Measurements from ENCODE around the gene TMEM129. TPM values are rescaled to one million over a fixed set of nuclear protein-coding genes. Genes with fewer than 3 reads are reported as not detected.

The TMEM129 gene
- total and polyA plus RNA-seq, 10 of the 15 experiments (the other 5 are each of a cell fraction or from before 2014, with no cell fraction given): 0.19 to 24.9 (median 13.2) TPM

DNA sequence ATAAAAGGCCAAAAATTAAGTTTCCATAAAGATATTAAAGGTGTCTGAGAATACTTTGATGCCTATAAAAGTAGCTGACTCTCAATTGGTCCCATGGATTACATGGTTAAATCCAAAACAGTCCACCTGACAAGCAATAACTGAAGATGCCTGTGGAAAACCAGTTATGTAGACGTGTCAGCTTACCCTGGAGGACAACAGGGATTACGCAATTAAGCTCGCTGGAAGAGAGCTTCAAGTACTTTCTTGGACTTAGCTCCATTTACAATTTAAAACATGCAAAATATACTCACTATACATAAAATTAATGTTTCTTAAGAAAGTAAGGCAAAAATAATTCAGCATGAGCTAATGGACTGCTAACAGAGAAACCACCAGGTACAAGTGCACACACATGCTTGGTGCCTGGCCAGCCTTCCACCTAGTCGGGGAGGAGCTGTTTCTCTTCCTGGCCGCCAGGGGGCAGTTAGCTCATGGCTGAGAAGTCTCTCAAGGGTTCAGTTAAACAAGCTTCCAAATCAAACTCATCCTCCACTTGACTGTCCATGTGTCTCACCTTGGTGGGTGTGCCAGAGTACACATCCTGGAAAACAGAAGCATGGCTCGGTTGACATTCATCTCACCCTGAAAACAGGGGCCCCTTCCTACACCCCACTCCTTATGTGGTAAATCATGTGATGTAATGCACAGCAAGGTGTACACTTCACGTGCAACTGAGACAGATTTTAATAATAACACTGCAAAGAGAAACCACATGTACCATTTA is 27.8 kb downstream of the TMEM129 start (continued):
- TF ChIP-seq ZNF384 (IDR thresholded peaks at IDR 0.05; ENCODE audit: borderline replicate concordance, low read depth, low read length) (no peak), SMARCA5 (IDR thresholded peaks at IDR 0.05) (peak; percentile 94), RB1 (IDR thresholded peaks at IDR 0.05; ENCODE audit: borderline replicate concordance) (0 out of 2 replicates have a peak, but pooled peaks have one; percentile 45), PKNOX1 (IDR thresholded peaks at IDR 0.05) (no peak), BHLHE40 (IDR thresholded peaks at IDR 0.05; ENCODE audit: borderline replicate concordance in 1 of 2, low read depth in 2 of 2, low read length in 1 of 2) (peak in 1 of 2 experiments; percentile 41; a peak in 2 of 4 replicates), SP1 (IDR thresholded peaks at IDR 0.05; ENCODE audit: low read depth, low read length) (no peak)
- TF ChIP-seq, protein P1, sequence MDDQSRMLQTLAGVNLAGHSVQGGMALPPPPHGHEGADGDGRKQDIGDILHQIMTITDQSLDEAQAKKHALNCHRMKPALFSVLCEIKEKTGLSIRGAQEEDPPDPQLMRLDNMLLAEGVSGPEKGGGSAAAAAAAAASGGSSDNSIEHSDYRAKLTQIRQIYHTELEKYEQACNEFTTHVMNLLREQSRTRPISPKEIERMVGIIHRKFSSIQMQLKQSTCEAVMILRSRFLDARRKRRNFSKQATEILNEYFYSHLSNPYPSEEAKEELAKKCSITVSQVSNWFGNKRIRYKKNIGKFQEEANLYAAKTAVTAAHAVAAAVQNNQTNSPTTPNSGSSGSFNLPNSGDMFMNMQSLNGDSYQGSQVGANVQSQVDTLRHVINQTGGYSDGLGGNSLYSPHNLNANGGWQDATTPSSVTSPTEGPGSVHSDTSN (IDR thresholded peaks at IDR 0.05; ENCODE audit: insufficient replicate concordance, low read depth, low read length): no peak

All from GM12878 (cell line).